Effector memory CD4-positive, alpha-beta T cell (primary cell): ENCODE data around the gene CDCA7.
"Not testable (repeated sequence)": the region's sequence is repeated elsewhere in the genome, so short reads cannot be mapped to it uniquely, and the experiment has no call there.

Source experiments
- DNase-seq, 3 donors: peaks; one replicate each; pipeline ENCODE4 v3.0.0-alpha.2; 2020
- H3K27ac ChIP-seq: 2 replicates; pipeline ENCODE4 v1.7.0; 2013; ENCODE audit warnings: mild to moderate bottlenecking, low read length, moderate library complexity; ENCODE audit not compliant: insufficient read depth, poor library complexity, severe bottlenecking
- H3K27me3 ChIP-seq: replicated peaks from 2 replicates; pipeline ENCODE4 v1.7.0; 2013; ENCODE audit warnings: mild to moderate bottlenecking, low read length; ENCODE audit not compliant: insufficient read depth, control insufficient read depth, poor library complexity, severe bottlenecking
- H3K36me3 ChIP-seq: 2 replicates; pipeline ENCODE4 v1.7.0; 2013; ENCODE audit warnings: mild to moderate bottlenecking, low read length, moderate library complexity; ENCODE audit not compliant: control insufficient read depth, insufficient read depth
- H3K4me1 ChIP-seq: 2 replicates; pipeline ENCODE4 v1.7.0; 2013; ENCODE audit warnings: low read length, mild to moderate bottlenecking; ENCODE audit not compliant: control insufficient read depth, insufficient read depth, poor library complexity, severe bottlenecking
- H3K4me3 ChIP-seq: 2 replicates; pipeline ENCODE4 v1.7.0; 2013; ENCODE audit warnings: low read length, low read depth, mild to moderate bottlenecking; ENCODE audit not compliant: insufficient read depth, poor library complexity, severe bottlenecking
- H3K9me3 ChIP-seq: 2 replicates; pipeline ENCODE4 v1.7.0; 2013; ENCODE audit warnings: mild to moderate bottlenecking, low read length, moderate library complexity; ENCODE audit not compliant: control insufficient read depth
- total RNA-seq, 3 donors: gene quantifications; one replicate each; lab custom pipeline; 2026; lab: John Stamatoyannopoulos, UW

The CDCA7 gene
- 3.0 to 6.7 (median 3.7) reads per million in 3 donors for total RNA-seq

- Histone ChIP-seq H3K27me3 (no peaks in the 10 kb centered on the region), H3K4me3 (peak within 1 kb of the TSS; percentile 73), H3K36me3 (no peaks in the 10 kb centered on the region), H3K27ac (no peak within 1 kb of the TSS), H3K9me3 (no peaks in the 10 kb centered on the region), H3K4me1 (peaks cover 8% of the 10 kb centered on the region)
- peak in 1 of 3 donors; percentile 3 for DNase-seq
These were observed at the start of gene CDCA7 for GRCh38 chr2:173354582-173355131. Gene CDCA7, plus strand, starts transcription at chr2:173354872. Its CDS starts 92 bp downstream, at chr2:173354964.

- no peaks in the 10 kb centered on the region for H3K4me1 ChIP-seq
- no peaks in the 10 kb centered on the region for H3K27me3 ChIP-seq
- no peaks in the 10 kb centered on the region for H3K36me3 ChIP-seq
- no peak for DNase-seq
- no peak overlapping the region for H3K4me3 ChIP-seq
- H3K27ac ChIP-seq = no peak overlapping the region
- no peaks in the 10 kb centered on the region for H3K9me3 ChIP-seq
These were observed 49.4 kb upstream of the CDCA7 start for GRCh38 chr2:173305303-173305702.

- H3K27ac ChIP-seq = no peak overlapping the region
- no peaks in the 10 kb centered on the region for H3K9me3 ChIP-seq
- H3K4me3 ChIP-seq = no peak overlapping the region
- DNase-seq = no peak
- no peaks in the 10 kb centered on the region for H3K36me3 ChIP-seq
- no peaks in the 10 kb centered on the region for H3K4me1 ChIP-seq
- H3K27me3 ChIP-seq = no peaks in the 10 kb centered on the region
These were observed 47.4 kb upstream of the CDCA7 start for GRCh38 chr2:173307293-173307692.

GRCh38 chr2:173309370-173309769 lies 45.3 kb upstream of the CDCA7 start:
- not testable (repeated sequence) for H3K27me3 ChIP-seq

GRCh38 chr2:173311844-173312606 lies 42.6 kb upstream of the CDCA7 start:
- H3K4me3 ChIP-seq = no peak overlapping the region
- no peaks in the 10 kb centered on the region for H3K27me3 ChIP-seq
- DNase-seq = no peak
- no peak overlapping the region for H3K27ac ChIP-seq
- H3K36me3 ChIP-seq = no peaks in the 10 kb centered on the region
- H3K4me1 ChIP-seq = no peaks in the 10 kb centered on the region
- H3K9me3 ChIP-seq = no peaks in the 10 kb centered on the region

More at GRCh38 chr2:173309370-173309769, 45.3 kb upstream of the CDCA7 start:
- not testable (repeated sequence) for DNase-seq, H3K4me1 ChIP-seq, H3K27ac ChIP-seq, H3K9me3 ChIP-seq, H3K4me3 ChIP-seq, H3K36me3 ChIP-seq

- no peaks in the 10 kb centered on the region for H3K27me3 ChIP-seq
- no peak overlapping the region for H3K4me3 ChIP-seq
- no peaks in the 10 kb centered on the region for H3K9me3 ChIP-seq
- H3K36me3 ChIP-seq = no peaks in the 10 kb centered on the region
- H3K4me1 ChIP-seq = no peaks in the 10 kb centered on the region
- no peak for DNase-seq
- no peak overlapping the region for H3K27ac ChIP-seq
These were observed 31.3 kb upstream of the CDCA7 start for GRCh38 chr2:173323371-173323770.

- DNase-seq = no peak
- peaks cover 3% of the 10 kb centered on the region for H3K9me3 ChIP-seq
- no peak overlapping the region for H3K4me3 ChIP-seq
- H3K27ac ChIP-seq = no peak overlapping the region
- no peaks in the 10 kb centered on the region for H3K36me3 ChIP-seq
- H3K4me1 ChIP-seq = no peaks in the 10 kb centered on the region
- H3K27me3 ChIP-seq = no peaks in the 10 kb centered on the region
These were observed 27.9 kb upstream of the CDCA7 start for GRCh38 chr2:173326806-173327205.

GRCh38 chr2:173327421-173327820 lies 27.3 kb upstream of the CDCA7 start:
- Histone ChIP-seq H3K4me1 (no peaks in the 10 kb centered on the region), H3K9me3 (peaks cover 3% of the 10 kb centered on the region), H3K27me3 (no peaks in the 10 kb centered on the region), H3K36me3 (no peaks in the 10 kb centered on the region), H3K4me3 (no peak overlapping the region), H3K27ac (no peak overlapping the region)
- DNase-seq = no peak

- H3K27me3 ChIP-seq, H3K4me3 ChIP-seq, H3K4me1 ChIP-seq, H3K27ac ChIP-seq, H3K36me3 ChIP-seq, H3K9me3 ChIP-seq, DNase-seq: not testable (repeated sequence)
These were observed 21.7 kb upstream of the CDCA7 start for GRCh38 chr2:173333003-173333402.

- DNase-seq = no peak
- no peaks in the 10 kb centered on the region for H3K9me3 ChIP-seq
- H3K27ac ChIP-seq = no peak overlapping the region
- H3K27me3 ChIP-seq = peaks cover 5% of the 10 kb centered on the region
- no peaks in the 10 kb centered on the region for H3K36me3 ChIP-seq
- no peak overlapping the region for H3K4me3 ChIP-seq
- H3K4me1 ChIP-seq = no peaks in the 10 kb centered on the region
These were observed 14.9 kb upstream of the CDCA7 start for GRCh38 chr2:173339807-173340206.
